ENCODE measurements around the gene LY9.

DNA sequence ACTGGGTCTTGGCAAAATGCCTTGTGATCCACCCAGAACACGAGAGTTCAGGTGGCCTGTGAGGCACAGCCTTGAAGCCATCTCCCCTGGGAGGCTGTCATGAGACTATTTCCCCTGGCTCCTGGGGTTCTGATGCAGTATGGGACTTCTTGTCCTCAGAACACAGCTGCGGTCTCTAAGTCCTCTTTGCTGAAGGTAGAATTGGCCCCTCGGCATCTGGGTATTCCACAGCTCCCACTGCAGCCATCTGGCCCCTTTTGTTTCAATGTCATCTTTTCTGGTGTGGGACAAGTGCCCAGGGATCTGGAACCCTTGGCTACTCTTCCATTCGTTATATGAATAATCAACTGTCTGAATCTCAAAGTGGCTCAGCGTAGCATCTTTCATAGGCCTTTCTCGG lies 17.0 kb upstream of the LY9 start:
- TF ChIP-seq POLR2A (IDR thresholded peaks at IDR 0.05; ENCODE audit: insufficient read depth in 1 of 2, low read depth in 2 of 2, low read length in 2 of 2): no peak
- TF ChIP-seq NKX3-1 (CRISPR knock-in tag; IDR thresholded peaks at IDR 0.05): no peak

All from HepG2 (cell line).